Measurements from ENCODE around the gene FANCB.
A peak's percentile ranks its signal among the peaks of the same experiment; 100 is the strongest.

The FANCB gene

DNA sequence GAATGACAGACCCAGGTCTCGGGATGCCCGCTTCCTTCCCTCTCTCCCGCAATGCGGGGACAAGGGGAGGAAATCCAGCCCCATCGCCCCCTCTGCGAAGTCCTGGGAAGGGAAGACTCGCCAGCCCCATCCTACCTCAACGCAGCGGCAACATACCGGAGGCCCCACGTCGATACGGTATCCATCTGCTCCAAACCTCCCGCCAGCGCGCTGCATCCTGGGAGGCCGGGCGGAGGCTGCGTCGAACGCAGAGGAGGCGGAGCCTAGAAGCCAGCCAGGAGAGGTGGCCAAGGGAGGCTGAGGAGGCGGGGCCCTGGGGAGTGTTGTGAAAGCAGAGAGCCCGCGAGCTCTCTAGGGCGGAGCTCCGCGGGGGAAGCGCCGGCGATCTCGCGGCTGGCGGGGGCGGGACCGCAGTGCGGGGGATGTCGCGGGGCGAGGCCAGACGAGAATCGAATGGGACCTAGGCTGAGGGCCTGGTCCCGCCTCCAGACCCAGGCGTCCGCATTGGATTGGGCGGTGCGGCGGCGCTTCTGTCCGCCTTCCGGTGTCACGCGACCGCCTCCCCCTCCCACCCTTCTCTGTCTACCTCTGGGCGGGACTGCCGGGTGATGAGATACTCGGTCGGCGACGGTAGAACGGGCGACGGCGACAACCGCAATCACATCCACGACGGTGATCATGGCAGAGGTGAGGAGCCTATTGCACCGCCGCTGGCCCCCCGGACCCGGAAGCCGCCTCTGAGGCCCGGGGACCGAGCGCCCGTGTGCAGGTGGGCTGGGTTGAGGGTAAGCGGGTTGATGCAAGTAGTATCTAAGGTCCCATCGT lies at the start of gene FANCB, which contains the start of gene MOSPD2:
Gene FANCB, minus strand, starts transcription at position 219 of the 825 bp plus-strand sequence. CDS start 7,559 bp downstream, outside the sequence.
Gene MOSPD2, plus strand, starts transcription at position 571 of the 825 bp plus-strand sequence. Its CDS starts 108 bp downstream, at position 679.
- peak within 1 kb of the TSS; percentile 22 for H3K27ac ChIP-seq (ENCODE audit: poor library complexity, severe bottlenecking)
- peaks cover 14% of the 10 kb centered on the region for H3K36me3 ChIP-seq (ENCODE audit: low read depth)
- peak; percentile 96 for ATAC-seq (ENCODE audit: low read depth)
- H3K4me1 ChIP-seq (ENCODE audit: insufficient read depth, poor library complexity, severe bottlenecking), result no peaks in the 10 kb centered on the region
- no peaks in the 10 kb centered on the region for H3K27me3 ChIP-seq (ENCODE audit: insufficient read depth, poor library complexity, severe bottlenecking)
- TF ChIP-seq, protein P1, sequence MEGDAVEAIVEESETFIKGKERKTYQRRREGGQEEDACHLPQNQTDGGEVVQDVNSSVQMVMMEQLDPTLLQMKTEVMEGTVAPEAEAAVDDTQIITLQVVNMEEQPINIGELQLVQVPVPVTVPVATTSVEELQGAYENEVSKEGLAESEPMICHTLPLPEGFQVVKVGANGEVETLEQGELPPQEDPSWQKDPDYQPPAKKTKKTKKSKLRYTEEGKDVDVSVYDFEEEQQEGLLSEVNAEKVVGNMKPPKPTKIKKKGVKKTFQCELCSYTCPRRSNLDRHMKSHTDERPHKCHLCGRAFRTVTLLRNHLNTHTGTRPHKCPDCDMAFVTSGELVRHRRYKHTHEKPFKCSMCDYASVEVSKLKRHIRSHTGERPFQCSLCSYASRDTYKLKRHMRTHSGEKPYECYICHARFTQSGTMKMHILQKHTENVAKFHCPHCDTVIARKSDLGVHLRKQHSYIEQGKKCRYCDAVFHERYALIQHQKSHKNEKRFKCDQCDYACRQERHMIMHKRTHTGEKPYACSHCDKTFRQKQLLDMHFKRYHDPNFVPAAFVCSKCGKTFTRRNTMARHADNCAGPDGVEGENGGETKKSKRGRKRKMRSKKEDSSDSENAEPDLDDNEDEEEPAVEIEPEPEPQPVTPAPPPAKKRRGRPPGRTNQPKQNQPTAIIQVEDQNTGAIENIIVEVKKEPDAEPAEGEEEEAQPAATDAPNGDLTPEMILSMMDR (IDR thresholded peaks at IDR 0.05; ENCODE audit: poor library complexity, severe bottlenecking), result no peak
- DNase-seq (ENCODE audit: low spot score), result peak; percentile 91
- no peaks in the 10 kb centered on the region for H3K9me3 ChIP-seq (ENCODE audit: severe bottlenecking)
- H3K4me3 ChIP-seq (ENCODE audit: severe bottlenecking), result peak within 1 kb of the TSS; percentile 77

DNA sequence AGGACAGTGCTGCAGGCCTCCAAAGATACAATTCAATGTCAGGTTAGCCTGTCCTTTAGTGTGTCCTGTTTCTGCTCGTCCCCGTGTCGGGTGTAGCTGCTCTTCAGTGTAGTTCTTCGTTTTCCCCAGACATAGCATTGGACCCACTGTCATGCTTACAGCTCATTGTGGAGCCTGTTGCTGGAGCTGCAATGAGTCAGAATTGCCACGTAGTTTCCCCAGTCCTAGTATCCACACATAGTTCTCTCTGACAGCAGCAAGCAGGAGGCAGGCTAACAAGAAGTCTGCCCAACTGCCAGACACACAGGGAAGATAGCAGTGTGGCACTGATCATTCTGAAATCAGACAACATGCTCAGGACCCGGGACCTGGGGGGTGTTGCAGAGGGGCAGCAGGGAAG lies 49.6 kb upstream of the FANCB start:
- Histone ChIP-seq H3K27me3 (ENCODE audit: insufficient read depth, poor library complexity, severe bottlenecking) (no peaks in the 10 kb centered on the region), H3K36me3 (ENCODE audit: low read depth) (0 out of 2 replicates have a peak, but pooled peaks cover 8% of the 10 kb centered on the region), H3K27ac (ENCODE audit: poor library complexity, severe bottlenecking) (no peak overlapping the region), H3K4me1 (ENCODE audit: insufficient read depth, poor library complexity, severe bottlenecking) (no peaks in the 10 kb centered on the region), H3K9me3 (ENCODE audit: severe bottlenecking) (no peaks in the 10 kb centered on the region), H3K4me3 (ENCODE audit: severe bottlenecking) (no peak overlapping the region)
- TF ChIP-seq, protein P1 (IDR thresholded peaks at IDR 0.05; ENCODE audit: poor library complexity, severe bottlenecking), result no peak
- DNase-seq (ENCODE audit: low spot score) (no peak), ATAC-seq (ENCODE audit: low read depth) (peak; percentile 67)

DNA sequence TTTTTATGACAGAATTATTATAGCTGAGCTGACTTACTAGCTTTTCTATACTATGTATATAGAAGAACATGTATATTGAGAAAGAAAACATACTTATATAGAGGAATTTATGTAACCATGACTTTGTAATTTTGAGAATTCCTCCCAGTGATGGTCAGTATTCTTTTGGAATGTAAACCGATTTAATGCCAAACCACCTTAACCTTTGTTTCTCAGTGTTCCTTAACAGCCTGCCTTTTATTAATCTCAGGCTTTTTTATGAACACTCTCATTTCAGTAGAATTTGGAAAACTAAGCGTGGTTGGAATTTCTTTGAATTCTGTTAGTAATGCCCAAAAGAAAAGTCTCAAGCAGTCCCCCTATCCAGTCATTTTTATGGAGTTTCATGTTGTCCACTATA lies 47.3 kb upstream of the FANCB start:
- Histone ChIP-seq H3K4me1 (ENCODE audit: insufficient read depth, poor library complexity, severe bottlenecking) (no peaks in the 10 kb centered on the region), H3K27me3 (ENCODE audit: insufficient read depth, poor library complexity, severe bottlenecking) (no peaks in the 10 kb centered on the region), H3K27ac (ENCODE audit: poor library complexity, severe bottlenecking) (no peak overlapping the region), H3K9me3 (ENCODE audit: severe bottlenecking) (no peaks in the 10 kb centered on the region), H3K36me3 (ENCODE audit: low read depth) (0 out of 2 replicates have a peak, but pooled peaks cover 8% of the 10 kb centered on the region), H3K4me3 (ENCODE audit: severe bottlenecking) (no peak overlapping the region)
- DNase-seq (ENCODE audit: low spot score) (no peak), ATAC-seq (ENCODE audit: low read depth) (no peak)
- TF ChIP-seq, protein P1 (IDR thresholded peaks at IDR 0.05; ENCODE audit: poor library complexity, severe bottlenecking), result no peak

DNA sequence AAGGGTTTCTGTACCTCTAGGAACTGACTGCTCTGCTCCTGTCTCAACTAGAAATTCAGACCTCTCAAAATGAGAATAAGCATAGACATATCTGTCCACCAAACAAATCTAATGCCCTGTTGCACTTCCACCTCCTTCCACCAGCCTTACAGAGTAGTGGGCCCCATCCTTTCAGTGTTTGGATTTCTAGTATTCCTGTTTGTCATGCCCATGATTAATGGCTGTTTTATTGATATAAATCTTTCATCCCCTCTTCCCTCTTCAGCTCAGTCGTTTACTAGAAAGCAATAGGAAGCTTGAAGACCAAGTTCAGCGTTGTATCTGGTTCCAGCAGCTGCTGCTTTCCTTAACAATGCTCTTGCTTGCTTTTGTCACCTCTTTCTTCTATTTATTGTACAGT lies 46.5 kb upstream of the FANCB start:
- ATAC-seq (ENCODE audit: low read depth) (no peak), DNase-seq (ENCODE audit: low spot score) (no peak)
- no peak overlapping the region for H3K27ac ChIP-seq (ENCODE audit: poor library complexity, severe bottlenecking)
- no peaks in the 10 kb centered on the region for H3K4me1 ChIP-seq (ENCODE audit: insufficient read depth, poor library complexity, severe bottlenecking)
- no peak overlapping the region for H3K4me3 ChIP-seq (ENCODE audit: severe bottlenecking)
- H3K36me3 ChIP-seq (ENCODE audit: low read depth), result peaks cover 8% of the 10 kb centered on the region; the same call in 1 of the 2 replicates
- H3K27me3 ChIP-seq (ENCODE audit: insufficient read depth, poor library complexity, severe bottlenecking), result no peaks in the 10 kb centered on the region
- TF ChIP-seq, protein P1 (IDR thresholded peaks at IDR 0.05; ENCODE audit: poor library complexity, severe bottlenecking), result no peak
- no peaks in the 10 kb centered on the region for H3K9me3 ChIP-seq (ENCODE audit: severe bottlenecking)

All from RWPE2 (cell line).